IgD-negative memory B cell (primary cell): ENCODE results near the gene WASF2. TPM values are rescaled to one million over a fixed set of nuclear protein-coding genes. Genes with fewer than 3 reads are reported as not detected.
"Not testable (repeated sequence)": the region's sequence is repeated elsewhere in the genome, so short reads cannot be mapped to it uniquely, and the experiment has no call there.

Experiments used
- H3K27ac Mint-ChIP-seq, 3 donors: one replicate each; pipeline ENCODE4 v1.8.0; 2020 to 2022; ENCODE audit warnings: mild to moderate bottlenecking in 3 of 3, mixed read lengths in 3 of 3, moderate library complexity in 1 of 3
- H3K27me3 Mint-ChIP-seq: one replicate; pipeline ENCODE4 v1.8.0; 2021; ENCODE audit warnings: mixed read lengths
- H3K36me3 Mint-ChIP-seq: one replicate; pipeline ENCODE4 v1.8.0; 2020; ENCODE audit warnings: mild to moderate bottlenecking, mixed read lengths
- H3K4me1 Mint-ChIP-seq, 3 donors: one replicate each; pipeline ENCODE4 v1.8.0; 2020 to 2022; ENCODE audit warnings: mixed read lengths in 3 of 3, mild to moderate bottlenecking in 1 of 3
- H3K4me3 Mint-ChIP-seq, 4 donors: one replicate each; pipeline ENCODE4 v1.8.0; 2020 to 2022; ENCODE audit warnings: mild to moderate bottlenecking in 4 of 4, mixed read lengths in 4 of 4, moderate library complexity in 3 of 4
- H3K9me3 Mint-ChIP-seq, 3 donors: one replicate each; pipeline ENCODE4 v1.8.0; 2020 to 2021; ENCODE audit warnings: mixed read lengths in 3 of 3, mild to moderate bottlenecking in 1 of 3
- polyA plus RNA-seq: library from polyadenylated mRNA; unstranded; fragments of 300-500 nt; fragmentation: Illumina TruSeq; gene quantifications from one replicate; pipeline ENCODE4 v1.2.3, GENCODE V29; 2021

WASF2 gene
- polyA plus RNA-seq, 1 donor from 2014 or later = 105 TPM

DNA sequence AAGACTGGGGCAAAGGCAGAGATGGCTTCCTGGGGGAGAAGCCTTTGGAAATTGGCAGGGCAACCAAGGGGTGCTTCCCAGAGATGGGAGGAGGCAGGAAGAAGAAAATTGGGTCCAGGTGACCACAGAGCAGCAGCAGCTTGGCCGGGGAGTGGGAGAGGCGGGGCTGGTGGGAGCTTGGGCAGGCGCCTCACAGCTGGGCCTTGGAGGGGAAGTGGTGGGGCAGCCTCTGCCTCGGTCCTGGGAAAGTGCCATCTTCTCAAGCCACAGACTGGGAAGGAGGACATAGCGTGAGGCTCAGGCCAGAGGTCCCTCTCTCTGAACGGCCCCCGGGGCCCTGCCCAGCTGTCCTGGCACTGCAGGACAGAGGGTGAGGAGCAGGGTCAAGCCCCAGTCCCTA is 24.0 kb upstream of the WASF2 start:
- Mint-ChIP-seq H3K27ac (no peak overlapping the region), H3K36me3 (peaks cover 1% of the 10 kb centered on the region), H3K27me3 (no peaks in the 10 kb centered on the region), H3K9me3 (no peaks in the 10 kb centered on the region), H3K4me1 (peaks cover 0 to 3% (median 0%) of the 10 kb centered on the region in 3 donors), H3K4me3 (no peak overlapping the region)

DNA sequence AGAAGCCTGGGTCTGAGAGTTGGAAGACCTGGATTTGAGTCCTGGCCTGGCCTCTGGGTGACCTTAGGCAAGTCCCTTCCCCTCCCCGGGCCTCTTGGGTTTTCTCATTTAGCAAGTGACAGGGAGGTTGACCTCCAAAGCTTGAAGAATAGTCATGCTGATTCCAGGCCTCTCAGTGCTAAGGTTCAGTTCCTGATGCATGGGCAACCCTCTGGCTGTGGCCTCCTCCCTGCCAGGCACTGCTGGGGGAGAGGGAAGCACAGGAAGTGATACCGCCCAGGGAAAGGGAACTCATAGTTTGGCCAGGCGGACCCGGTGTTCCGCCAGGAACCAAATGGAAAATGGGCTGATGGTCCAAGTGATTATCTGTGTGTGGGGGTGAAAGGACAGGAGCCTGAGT is 23.6 kb upstream of the WASF2 start:
- peaks cover 1% of the 10 kb centered on the region for H3K36me3 Mint-ChIP-seq
- no peak overlapping the region for H3K4me3 Mint-ChIP-seq
- no peak overlapping the region for H3K27ac Mint-ChIP-seq
- H3K9me3 Mint-ChIP-seq = no peaks in the 10 kb centered on the region
- H3K4me1 Mint-ChIP-seq = peaks cover 0 to 3% (median 0%) of the 10 kb centered on the region in 3 donors
- H3K27me3 Mint-ChIP-seq = no peaks in the 10 kb centered on the region

DNA sequence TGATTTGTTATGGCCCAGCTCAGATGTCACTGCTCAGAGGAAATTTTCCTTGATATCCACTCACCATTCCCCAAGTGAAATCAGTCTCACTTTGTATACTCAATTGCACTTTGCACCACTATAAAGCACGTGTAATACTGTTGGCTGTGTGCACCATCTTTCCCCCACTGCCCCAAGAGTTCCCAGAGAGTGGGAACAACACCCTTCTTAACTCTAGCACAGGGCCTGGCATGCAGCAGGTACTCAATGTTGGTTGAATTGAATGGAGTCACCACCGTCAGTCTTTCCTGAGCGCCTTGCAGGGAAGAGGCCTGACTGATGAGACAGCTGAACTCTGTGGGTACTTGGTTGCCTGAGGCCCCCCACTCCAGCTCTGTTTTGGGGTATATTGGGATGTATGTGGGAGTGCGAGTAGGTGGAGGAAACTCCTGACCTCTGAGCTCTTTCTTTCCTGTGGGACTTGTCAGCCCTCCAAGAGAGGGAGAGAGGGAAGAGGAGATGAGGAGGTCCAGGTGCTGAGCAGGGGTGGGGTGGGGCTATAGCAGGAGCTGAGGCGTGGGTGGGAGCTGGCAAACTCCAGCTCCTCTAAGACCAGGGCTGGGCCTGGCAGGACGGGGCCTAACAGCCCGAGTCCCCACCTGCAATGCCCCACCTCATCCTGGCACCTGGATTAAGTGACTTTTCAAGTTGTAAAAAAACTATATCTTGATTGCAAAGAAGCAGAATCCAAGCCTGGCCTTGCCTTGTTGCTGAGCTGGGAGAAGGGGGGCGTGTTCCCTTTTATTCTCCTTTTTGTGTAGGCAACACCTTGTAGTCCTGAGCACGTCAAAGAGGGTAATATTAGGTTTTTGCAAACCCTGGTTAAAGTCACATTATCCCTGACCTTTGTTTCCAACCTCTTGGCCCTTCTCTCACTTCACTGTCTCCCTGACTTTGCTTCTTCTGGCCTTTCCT is 19.4 kb upstream of the WASF2 start:
- Mint-ChIP-seq H3K9me3 (no peaks in the 10 kb centered on the region), H3K27me3 (no peaks in the 10 kb centered on the region), H3K36me3 (no peaks in the 10 kb centered on the region), H3K4me3 (no peak overlapping the region), H3K4me1 (peaks cover 0 to 4% (median 0%) of the 10 kb centered on the region in 3 donors), H3K27ac (peak overlapping the region in 1 of 3 donors; percentile 31)

DNA sequence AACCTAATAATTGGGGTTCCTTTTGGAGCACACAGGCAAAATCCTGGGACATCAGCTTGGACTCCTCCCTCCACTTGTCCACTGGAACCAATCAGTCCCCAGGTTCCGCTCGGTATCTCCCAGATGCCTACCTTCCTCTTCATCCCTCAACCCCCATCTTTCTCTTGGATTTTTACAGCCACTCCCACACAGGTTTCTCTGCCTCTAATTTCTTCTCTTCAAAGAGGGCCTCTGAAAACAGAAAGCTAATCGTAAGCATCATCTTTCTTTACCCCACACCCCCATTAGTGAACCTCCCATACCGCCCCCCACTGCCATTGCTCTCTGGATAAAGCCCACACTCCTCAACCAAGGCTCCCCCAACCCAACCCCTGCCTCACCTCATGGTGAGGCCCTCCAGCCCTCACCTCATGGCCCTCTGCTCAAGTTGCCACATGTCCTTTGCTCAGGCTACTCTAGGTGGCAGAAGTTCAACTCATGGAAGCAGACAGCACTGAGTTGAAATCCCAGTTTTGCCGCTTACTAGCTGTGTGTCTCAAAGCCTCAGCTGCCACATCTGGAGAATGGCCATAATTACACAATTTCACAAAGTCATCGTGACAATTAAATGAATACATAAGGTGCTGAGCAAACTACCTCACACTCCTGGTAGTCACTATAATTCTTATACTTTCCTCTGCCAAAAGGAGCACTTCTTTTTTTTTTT is 18.1 kb upstream of the WASF2 start:
- H3K36me3 Mint-ChIP-seq = no peaks in the 10 kb centered on the region
- no peak overlapping the region for H3K4me3 Mint-ChIP-seq
- no peaks in the 10 kb centered on the region for H3K9me3 Mint-ChIP-seq
- no peaks in the 10 kb centered on the region for H3K27me3 Mint-ChIP-seq
- H3K4me1 Mint-ChIP-seq = peaks cover 0 to 4% (median 0%) of the 10 kb centered on the region in 3 donors
- H3K27ac Mint-ChIP-seq = no peak overlapping the region

DNA sequence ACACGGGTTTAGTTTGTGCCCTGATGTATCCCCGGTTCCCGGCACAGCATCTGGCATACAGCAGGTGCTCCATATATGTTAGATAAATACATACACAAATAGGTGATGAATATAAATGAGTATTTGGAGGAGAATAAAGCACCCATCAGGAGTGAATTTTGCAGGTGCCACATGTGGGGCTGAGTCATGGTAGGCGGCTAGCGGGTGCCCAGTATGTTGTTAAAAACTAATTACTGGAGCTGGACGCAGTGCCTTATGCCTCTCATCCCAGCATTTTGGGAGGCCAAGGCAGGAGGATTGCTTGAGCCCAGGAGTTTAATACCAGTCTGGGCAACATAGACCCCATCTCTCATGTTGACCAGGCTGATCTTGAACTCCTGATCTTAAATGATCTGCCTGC is 16.7 kb upstream of the WASF2 start:
- H3K4me1 Mint-ChIP-seq = peaks cover 0 to 4% (median 0%) of the 10 kb centered on the region in 3 donors
- H3K36me3 Mint-ChIP-seq = no peaks in the 10 kb centered on the region
- H3K27me3 Mint-ChIP-seq = no peaks in the 10 kb centered on the region
- no peak overlapping the region for H3K27ac Mint-ChIP-seq
- no peaks in the 10 kb centered on the region for H3K9me3 Mint-ChIP-seq
- H3K4me3 Mint-ChIP-seq = no peak overlapping the region

DNA sequence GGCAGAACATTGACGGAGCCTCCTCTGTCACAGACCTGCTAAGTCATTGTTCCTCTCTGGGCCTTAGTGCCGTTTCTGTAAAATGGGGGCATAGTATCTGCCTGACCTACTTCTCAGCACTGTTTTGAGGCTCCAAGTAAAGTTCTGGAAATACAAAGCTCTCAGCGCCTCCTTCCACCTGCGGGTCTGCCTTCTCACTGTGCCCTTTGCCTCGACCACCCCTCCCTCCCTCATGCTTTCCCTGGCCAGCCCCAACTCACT is 15.4 kb upstream of the WASF2 start:
- Mint-ChIP-seq H3K27me3 (no peaks in the 10 kb centered on the region), H3K4me3 (no peak overlapping the region), H3K9me3 (no peaks in the 10 kb centered on the region), H3K27ac (no peak overlapping the region), H3K36me3 (no peaks in the 10 kb centered on the region), H3K4me1 (peaks cover 0 to 2% (median 0%) of the 10 kb centered on the region in 3 donors)

DNA sequence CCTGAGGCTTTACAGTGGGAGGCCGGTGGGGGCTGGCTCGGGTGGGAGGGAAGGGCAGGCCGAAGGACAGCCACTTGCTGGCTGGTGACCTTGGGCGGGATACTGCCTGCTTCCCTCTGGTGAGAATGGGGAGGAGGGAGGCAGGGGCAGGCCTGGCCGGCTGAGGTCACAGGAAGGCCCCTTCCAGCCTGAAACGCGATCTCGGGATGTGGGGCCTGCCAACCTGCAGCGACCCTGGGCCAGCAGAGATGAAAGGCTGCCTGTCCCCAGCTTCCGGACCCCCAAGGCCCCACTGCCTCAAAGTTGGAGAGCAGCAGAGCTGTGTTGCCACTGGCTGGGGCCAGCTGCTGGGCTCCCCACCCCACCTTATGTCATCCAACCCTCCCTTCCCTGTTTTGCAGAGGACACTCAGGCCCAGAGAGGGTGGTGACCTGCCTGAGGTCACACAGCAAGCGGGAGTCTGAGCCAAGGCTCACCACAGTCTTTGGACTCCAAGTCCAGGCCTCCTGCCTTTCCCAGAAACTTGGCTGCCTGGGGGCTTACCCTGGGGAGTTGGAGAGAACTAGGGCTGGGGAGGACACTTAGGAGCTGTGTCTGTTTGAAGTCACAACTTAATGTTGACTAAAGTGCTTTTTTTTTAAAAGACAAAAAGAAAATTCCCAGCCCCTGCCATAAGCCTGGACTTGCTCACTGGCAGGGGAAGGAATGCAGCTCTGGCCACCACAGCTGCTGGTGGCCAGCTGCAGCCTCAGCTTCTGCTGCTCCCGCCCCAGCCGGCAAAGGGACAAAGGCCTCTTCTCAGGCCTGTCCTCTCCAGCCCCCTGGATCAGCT is 14.8 kb upstream of the WASF2 start:
- Mint-ChIP-seq H3K4me3 (no peak overlapping the region), H3K27me3 (no peaks in the 10 kb centered on the region), H3K4me1 (peaks cover 1 to 4% (median 3%) of the 10 kb centered on the region in 3 donors), H3K27ac (no peak overlapping the region), H3K9me3 (no peaks in the 10 kb centered on the region), H3K36me3 (no peaks in the 10 kb centered on the region)

DNA sequence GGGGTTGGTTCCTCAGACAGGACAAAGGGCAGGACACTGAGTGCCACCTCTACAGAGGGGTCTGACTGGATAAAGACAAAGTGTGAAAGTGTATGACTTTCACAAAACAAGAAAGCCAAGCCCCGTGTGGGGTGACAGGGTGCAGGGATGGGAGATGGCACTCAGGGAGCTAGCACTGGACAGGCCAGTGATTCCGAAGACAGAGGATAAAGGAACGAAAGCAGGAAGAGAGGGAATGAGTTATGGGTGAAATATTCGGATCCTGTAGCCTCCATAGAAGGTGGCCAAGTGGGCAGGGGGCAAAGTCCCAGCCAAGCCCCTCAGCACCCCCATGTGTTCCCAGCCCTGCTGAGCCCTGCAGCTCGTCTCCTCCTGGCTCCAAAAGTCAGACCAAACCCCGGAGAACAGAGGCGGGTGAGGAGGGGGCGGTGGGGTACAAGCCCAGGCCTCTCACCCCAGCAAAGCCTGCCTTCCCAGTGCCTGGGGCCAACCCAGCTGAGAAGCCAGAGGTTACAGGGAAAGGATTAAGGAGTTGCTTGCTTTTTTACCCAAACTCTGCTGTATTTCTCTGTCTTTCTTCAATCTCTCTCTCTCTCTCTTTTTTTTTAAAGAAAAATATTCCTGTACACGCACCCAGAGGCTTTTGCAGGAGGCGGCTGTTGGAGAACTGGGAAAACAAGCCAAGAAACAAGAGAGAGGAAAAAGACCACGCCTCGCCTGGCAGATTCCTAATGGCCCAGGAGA is 14.0 kb upstream of the WASF2 start:
- H3K36me3 Mint-ChIP-seq = no peaks in the 10 kb centered on the region
- no peak overlapping the region for H3K4me3 Mint-ChIP-seq
- peaks cover 5 to 8% (median 5%) of the 10 kb centered on the region in 3 donors for H3K4me1 Mint-ChIP-seq
- H3K27ac Mint-ChIP-seq = no peak overlapping the region
- no peaks in the 10 kb centered on the region for H3K9me3 Mint-ChIP-seq
- no peaks in the 10 kb centered on the region for H3K27me3 Mint-ChIP-seq

DNA sequence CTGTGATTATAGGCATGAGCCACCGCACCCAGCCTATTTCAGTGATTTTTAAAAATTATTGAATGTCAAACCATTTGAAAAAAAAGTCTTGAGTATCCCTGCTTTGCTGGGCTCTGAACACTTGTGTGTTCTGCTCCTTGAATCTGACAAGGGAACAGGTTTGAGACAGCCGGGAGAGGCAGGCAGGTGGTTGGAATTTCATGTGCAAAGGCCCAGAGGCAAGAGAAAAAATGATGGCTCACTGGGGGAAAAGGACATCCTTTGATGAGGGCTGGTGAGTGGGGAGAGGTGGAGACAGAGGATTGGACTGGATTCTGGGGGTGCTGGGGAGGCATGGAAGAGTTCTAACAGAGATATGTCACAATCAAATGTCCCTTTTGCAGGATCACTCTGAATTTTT is 13.1 kb upstream of the WASF2 start:
- H3K4me3 Mint-ChIP-seq = no peak overlapping the region
- no peak overlapping the region for H3K27ac Mint-ChIP-seq
- H3K36me3 Mint-ChIP-seq = no peaks in the 10 kb centered on the region
- no peaks in the 10 kb centered on the region for H3K9me3 Mint-ChIP-seq
- H3K4me1 Mint-ChIP-seq = peaks cover 5 to 10% (median 6%) of the 10 kb centered on the region in 3 donors
- no peaks in the 10 kb centered on the region for H3K27me3 Mint-ChIP-seq

DNA sequence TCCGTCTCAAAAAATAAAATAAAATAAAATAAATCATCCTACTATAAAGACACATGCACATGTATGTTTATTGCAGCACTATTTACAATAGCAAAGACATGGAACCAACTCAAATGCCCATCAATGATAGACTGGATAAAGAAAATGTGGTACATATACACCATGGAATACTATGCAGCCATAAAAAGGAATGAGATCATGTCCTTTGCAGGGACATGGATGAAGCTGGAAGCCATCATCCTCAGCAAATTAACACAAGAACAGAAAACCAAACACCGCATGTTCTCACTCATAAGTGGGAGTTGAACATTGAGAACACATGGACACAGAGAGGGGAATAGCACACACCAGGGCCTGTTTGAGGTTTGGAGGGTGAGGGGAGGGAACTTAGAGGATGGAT is 11.2 kb upstream of the WASF2 start:
- H3K27me3 Mint-ChIP-seq, H3K36me3 Mint-ChIP-seq, H3K4me3 Mint-ChIP-seq, H3K9me3 Mint-ChIP-seq, H3K27ac Mint-ChIP-seq: not testable (repeated sequence)
- H3K4me1 Mint-ChIP-seq = peaks cover 5 to 12% (median 6%) of the 10 kb centered on the region in 3 donors

DNA sequence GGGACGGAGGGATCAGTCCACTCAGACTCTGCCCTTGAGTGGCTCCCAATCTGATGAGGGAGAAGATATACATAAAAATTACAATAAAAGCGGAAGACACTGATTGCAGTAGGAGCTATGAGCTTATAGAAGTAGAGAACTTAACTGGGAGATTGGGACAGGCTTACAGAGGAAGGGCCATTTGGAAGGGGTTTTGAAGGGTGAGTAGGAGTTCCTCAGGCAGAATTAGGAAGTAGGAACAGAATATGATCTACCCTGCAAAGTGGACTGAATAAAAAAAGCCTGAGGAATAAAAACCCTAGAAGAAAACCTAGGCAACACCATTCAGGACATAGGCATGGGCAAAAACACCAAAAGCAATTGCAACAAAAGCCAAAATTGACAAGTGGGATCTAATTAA is 9.2 kb upstream of the WASF2 start:
- Mint-ChIP-seq H3K4me1 (peaks cover 5 to 14% (median 6%) of the 10 kb centered on the region in 3 donors), H3K4me3 (peak overlapping the region in 3 of 4 donors; percentile 15 to 94 (median 54)), H3K27me3 (no peaks in the 10 kb centered on the region), H3K27ac (peak overlapping the region in 1 of 3 donors; percentile 53), H3K9me3 (no peaks in the 10 kb centered on the region), H3K36me3 (no peaks in the 10 kb centered on the region)

DNA sequence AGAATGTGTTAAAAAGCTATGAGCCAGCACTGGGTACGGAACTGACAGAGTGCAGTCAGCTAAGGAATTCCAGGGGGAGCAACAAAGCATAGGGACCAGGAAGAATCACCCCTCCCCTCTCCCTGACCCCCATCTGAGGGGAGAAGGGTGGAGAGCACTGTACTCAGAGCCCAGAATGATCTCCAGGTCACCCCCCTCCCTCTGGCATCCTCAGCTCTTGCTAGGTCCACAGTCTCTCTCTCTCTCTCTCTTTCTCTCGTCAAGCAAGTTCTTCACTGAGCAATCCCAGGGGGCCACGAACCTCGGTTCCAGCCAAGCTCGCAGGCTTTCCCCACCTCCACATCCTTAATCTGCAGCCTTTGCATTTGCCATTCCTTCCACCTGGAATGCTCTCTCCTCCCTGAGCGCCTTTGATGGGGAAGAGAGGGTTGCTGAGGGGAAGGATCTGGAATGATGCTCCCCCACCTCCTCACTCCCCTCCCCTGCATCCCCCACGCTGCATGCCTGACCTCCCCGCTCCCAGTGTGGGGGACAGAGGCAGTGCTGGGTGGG is 6.7 kb upstream of the WASF2 start:
- no peaks in the 10 kb centered on the region for H3K27me3 Mint-ChIP-seq
- H3K36me3 Mint-ChIP-seq = no peaks in the 10 kb centered on the region
- peaks cover 16 to 25% (median 18%) of the 10 kb centered on the region in 3 donors for H3K4me1 Mint-ChIP-seq
- H3K4me3 Mint-ChIP-seq = peak overlapping the region in 1 of 4 donors; percentile 33
- H3K9me3 Mint-ChIP-seq = no peaks in the 10 kb centered on the region
- peak overlapping the region in 1 of 3 donors; percentile 35 for H3K27ac Mint-ChIP-seq

DNA sequence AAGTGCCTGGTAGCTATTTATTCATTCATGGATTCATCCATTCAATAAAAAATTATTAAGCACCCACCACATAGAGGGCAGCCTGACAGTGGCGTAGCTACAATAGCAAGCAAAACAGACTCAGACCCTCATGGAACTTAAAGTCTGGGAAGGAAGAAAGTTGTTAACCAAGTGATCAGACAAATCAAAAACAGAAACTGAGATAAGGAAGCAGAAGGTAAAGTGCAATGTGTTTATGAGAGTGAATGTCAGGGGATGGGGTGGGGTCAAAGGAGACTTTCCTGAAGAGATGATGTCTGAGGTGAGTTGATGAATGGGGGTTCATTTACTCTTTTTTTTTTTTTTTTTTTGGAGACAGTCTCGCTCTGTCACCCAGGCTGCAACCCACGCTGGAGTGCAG is 2.8 kb upstream of the WASF2 start:
- H3K36me3 Mint-ChIP-seq = no peaks in the 10 kb centered on the region
- peak overlapping the region in 3 of 4 donors; percentile 10 to 95 (median 74) for H3K4me3 Mint-ChIP-seq
- peak overlapping the region; percentile 97 to 98 (median 98) for H3K27ac Mint-ChIP-seq
- no peaks in the 10 kb centered on the region for H3K9me3 Mint-ChIP-seq
- peaks cover 29 to 34% (median 33%) of the 10 kb centered on the region in 3 donors for H3K4me1 Mint-ChIP-seq
- no peaks in the 10 kb centered on the region for H3K27me3 Mint-ChIP-seq
